Natural killer cell treated with Interleukin-12 subunit alpha and Interleukin-12 subunit beta and Interleukin-15 and Interleukin-18, amount 100 ng/mL, for 72 hours (primary cell): Measurements from ENCODE around the gene FBXW4. TPM values are rescaled to one million over a fixed set of nuclear protein-coding genes. Genes with fewer than 3 reads are reported as not detected.
"Not testable (repeated sequence)": the region's sequence is repeated elsewhere in the genome, so short reads cannot be mapped to it uniquely, and the experiment has no call there.

ENCODE experiments used
- ATAC-seq, 2 donors: fragments of 150-1000 bp; cut with Tn5 transposase in 1 of 2; sonication (Bioruptor Pico), chemical (Tn5 transposase) in 1 of 2; 2 replicates each; pipeline ENCODE4 v1.10.0; 2021
- DNase-seq: peaks from one replicate; pipeline ENCODE4 v3.0.0; 2022; ENCODE audit warnings: low spot score
- H3K27ac Mint-ChIP-seq, 2 donors: 1 replicate in 1 of 2; 2 replicates in 1 of 2; pipeline ENCODE4 v1.8.0; 2022; ENCODE audit warnings: mixed read lengths in 2 of 2, mild to moderate bottlenecking in 1 of 2, moderate library complexity in 1 of 2
- H3K27me3 Mint-ChIP-seq, 2 donors: 1 replicate in 1 of 2; 2 replicates in 1 of 2; pipeline ENCODE4 v1.8.0; 2022; ENCODE audit warnings: mixed read lengths in 2 of 2
- H3K36me3 Mint-ChIP-seq: one replicate; pipeline ENCODE4 v1.8.0; 2022; ENCODE audit warnings: mixed read lengths
- H3K4me1 Mint-ChIP-seq, 2 donors: 1 replicate in 1 of 2; 2 replicates in 1 of 2; pipeline ENCODE4 v1.8.0; 2022; ENCODE audit warnings: low read depth in 2 of 2, mixed read lengths in 2 of 2, mild to moderate bottlenecking in 1 of 2
- H3K4me3 Mint-ChIP-seq: one replicate; pipeline ENCODE4 v1.8.0; 2022; ENCODE audit warnings: mixed read lengths
- H3K9me3 Mint-ChIP-seq: 2 replicates; pipeline ENCODE4 v1.8.0; 2022; ENCODE audit warnings: mixed read lengths
- total RNA-seq, 2 donors: library from RNA; stranded (reverse); gene quantifications; one replicate each; pipeline ENCODE4 v1.2.3, GENCODE V29; 2022

The FBXW4 gene
- total RNA-seq, 2 donors from 2014 or later: 45.5 to 52.3 TPM

GRCh38 chr10:101614663-101615524 lies 80.1 kb downstream of the FBXW4 start:
- no peaks in the 10 kb centered on the region for H3K9me3 Mint-ChIP-seq
- no peak overlapping the region for H3K4me3 Mint-ChIP-seq
- no peaks in the 10 kb centered on the region for H3K27me3 Mint-ChIP-seq
- no peak for DNase-seq
- ATAC-seq: no peak
- no peak overlapping the region for H3K27ac Mint-ChIP-seq
- peaks cover 17 to 24% of the 10 kb centered on the region in 2 donors for H3K4me1 Mint-ChIP-seq
- no peaks in the 10 kb centered on the region for H3K36me3 Mint-ChIP-seq

- no peak overlapping the region for H3K4me3 Mint-ChIP-seq
- no peaks in the 10 kb centered on the region for H3K9me3 Mint-ChIP-seq
- H3K4me1 Mint-ChIP-seq: peaks cover 17 to 24% of the 10 kb centered on the region in 2 donors
- ATAC-seq (no peak), DNase-seq (no peak)
- H3K27ac Mint-ChIP-seq: no peak overlapping the region
- H3K27me3 Mint-ChIP-seq: no peaks in the 10 kb centered on the region
- H3K36me3 Mint-ChIP-seq: no peaks in the 10 kb centered on the region
These were observed 81.3 kb downstream of the FBXW4 start for GRCh38 chr10:101613646-101614045.

DNA sequence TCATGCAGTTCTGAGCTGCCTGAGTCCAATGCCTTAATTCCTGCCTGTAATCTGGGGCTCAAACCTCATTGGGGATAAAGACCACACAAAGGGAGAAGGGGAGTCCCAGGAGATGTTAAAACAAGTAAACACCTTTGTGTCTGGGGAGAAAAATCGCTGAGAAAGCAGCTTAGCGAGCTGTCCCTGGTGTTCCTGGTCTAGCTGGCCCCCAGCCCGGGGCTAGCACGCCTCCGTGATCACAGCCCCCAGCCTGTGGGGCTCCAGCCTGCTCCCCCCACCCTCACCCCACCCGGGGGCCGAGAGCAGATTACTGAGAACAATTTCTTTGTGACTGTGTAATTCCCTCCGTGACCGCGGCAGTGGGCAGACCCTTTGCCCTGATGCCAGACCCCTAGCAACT lies 82.1 kb downstream of the FBXW4 start:
- ATAC-seq (no peak), DNase-seq (no peak)
- no peaks in the 10 kb centered on the region for H3K9me3 Mint-ChIP-seq
- H3K27me3 Mint-ChIP-seq: no peaks in the 10 kb centered on the region
- peaks cover 14 to 19% of the 10 kb centered on the region in 2 donors for H3K4me1 Mint-ChIP-seq
- no peaks in the 10 kb centered on the region for H3K36me3 Mint-ChIP-seq
- H3K27ac Mint-ChIP-seq: no peak overlapping the region
- H3K4me3 Mint-ChIP-seq: no peak overlapping the region

DNA sequence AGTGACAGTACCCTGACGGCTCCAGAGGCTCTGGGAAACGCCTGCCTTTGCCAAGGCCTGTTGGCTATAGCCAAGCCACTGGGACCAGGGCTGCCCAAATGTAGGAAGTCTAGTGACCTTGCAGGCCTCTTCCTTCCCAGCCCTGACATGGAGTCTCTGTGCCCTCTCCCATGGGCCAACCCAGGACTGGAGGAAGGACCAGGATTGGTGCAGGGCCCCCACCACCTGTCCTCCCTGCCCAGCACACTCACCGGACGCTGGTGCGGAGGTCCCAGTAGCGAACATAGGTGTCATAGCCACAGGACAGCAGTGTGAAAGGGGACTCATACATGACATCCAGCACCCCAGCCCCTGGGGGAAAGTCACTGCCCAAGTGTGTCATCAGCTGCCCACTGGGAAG lies 82.9 kb downstream of the FBXW4 start:
- Mint-ChIP-seq H3K27me3 (no peaks in the 10 kb centered on the region), H3K36me3 (no peaks in the 10 kb centered on the region), H3K27ac (peak overlapping the region; percentile 41 to 76), H3K4me3 (no peak overlapping the region), H3K4me1 (peaks cover 8 to 14% of the 10 kb centered on the region in 2 donors), H3K9me3 (no peaks in the 10 kb centered on the region)
- ATAC-seq (no peak), DNase-seq (no peak)

- Mint-ChIP-seq H3K27me3 (no peaks in the 10 kb centered on the region), H3K4me1 (peaks cover 8 to 12% of the 10 kb centered on the region in 2 donors), H3K9me3 (no peaks in the 10 kb centered on the region), H3K27ac (peak overlapping the region; percentile 41 to 76), H3K36me3 (no peaks in the 10 kb centered on the region), H3K4me3 (no peak overlapping the region)
- DNase-seq: no peak
- peak in 1 of 2 donors; percentile 44 for ATAC-seq
These were observed 83.7 kb downstream of the FBXW4 start for GRCh38 chr10:101611096-101611905.

DNA sequence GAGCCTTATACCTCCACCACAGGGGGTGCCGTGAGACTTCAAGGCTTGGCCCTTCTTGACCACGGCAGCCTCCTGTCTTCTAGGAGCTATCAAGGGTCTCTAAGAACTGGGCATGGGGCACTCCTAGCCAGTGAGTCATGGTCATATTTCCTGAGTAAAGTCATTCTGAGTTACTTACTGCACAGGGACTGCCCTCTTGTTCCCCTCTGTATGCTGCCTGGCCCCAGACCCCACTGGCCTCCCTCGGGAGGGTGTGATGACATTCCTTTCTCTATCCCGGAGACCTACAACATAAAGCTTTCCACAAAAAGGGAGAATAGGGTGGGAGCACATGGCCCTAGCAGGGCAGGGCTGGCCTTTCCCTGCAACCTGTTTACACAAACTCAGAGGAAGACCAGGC lies 85.5 kb downstream of the FBXW4 start:
- Mint-ChIP-seq H3K27ac (peak overlapping the region in 1 of 2 donors; percentile 21), H3K4me1 (peaks cover 8 to 10% of the 10 kb centered on the region in 2 donors), H3K27me3 (no peaks in the 10 kb centered on the region), H3K9me3 (no peaks in the 10 kb centered on the region), H3K4me3 (no peak overlapping the region), H3K36me3 (no peaks in the 10 kb centered on the region)
- no peak for DNase-seq
- ATAC-seq: no peak

DNA sequence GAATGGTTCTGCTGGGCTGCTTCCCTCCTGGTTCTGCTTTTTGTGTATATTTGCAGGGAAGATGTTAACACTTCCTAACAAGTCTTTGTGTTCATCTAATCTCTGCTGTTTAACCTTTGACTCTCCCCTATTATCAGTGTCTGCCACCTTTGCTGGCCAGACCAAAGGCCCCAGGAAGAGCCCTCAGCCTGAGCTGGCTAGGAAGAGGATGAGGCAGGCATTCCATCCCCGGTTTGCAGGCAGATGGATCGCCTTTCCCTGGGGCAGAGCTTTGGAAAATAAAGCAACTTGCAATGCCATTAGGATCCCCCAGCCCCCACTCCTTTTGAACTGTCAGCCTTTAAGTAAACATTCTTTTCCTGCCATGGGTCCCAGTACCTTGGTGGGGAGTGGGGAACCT lies 87.8 kb downstream of the FBXW4 start:
- no peak overlapping the region for H3K4me3 Mint-ChIP-seq

DNA sequence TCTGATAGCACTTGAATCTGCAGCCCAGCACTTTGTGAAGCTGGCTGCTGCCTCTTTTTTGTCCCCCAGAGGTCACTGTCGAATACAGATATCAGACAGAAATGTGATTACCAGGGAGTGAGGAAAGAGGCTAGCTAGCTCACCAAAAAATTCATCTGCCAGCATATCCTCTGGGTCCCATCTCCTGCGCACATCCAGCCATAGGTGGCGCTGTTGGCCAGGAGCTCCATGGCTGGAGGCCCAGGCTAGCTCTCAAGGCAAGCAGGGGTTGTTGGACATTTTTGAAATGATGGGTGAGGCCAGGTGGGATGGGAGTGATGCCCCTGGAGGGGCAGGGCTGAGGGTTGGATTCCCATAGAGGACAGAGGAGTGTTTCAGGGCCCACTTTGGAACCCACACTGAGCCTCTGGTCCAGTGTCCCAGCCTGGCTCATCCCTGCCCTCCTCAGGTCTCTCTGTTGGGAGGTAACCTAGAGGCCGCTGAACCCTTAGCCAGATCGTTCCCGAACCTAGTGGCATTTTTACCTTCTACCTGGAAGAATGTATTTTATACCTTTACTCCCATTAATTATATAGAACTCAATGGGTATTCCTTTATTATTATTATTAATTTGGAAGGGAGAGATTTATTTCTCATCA lies 92.1 kb downstream of the FBXW4 start:
- Mint-ChIP-seq H3K27ac (no peak overlapping the region), H3K4me3 (no peak overlapping the region), H3K36me3 (no peaks in the 10 kb centered on the region), H3K9me3 (no peaks in the 10 kb centered on the region), H3K27me3 (no peaks in the 10 kb centered on the region), H3K4me1 (no peaks in the 10 kb centered on the region)
- ATAC-seq (peak; percentile 74 to 82), DNase-seq (no peak)

More for the DNA sequence above, 87.8 kb downstream of the FBXW4 start:
- Mint-ChIP-seq H3K27ac (no peak overlapping the region), H3K4me1 (peaks cover 8 to 9% of the 10 kb centered on the region in 2 donors), H3K9me3 (no peaks in the 10 kb centered on the region), H3K27me3 (no peaks in the 10 kb centered on the region), H3K36me3 (no peaks in the 10 kb centered on the region)
- ATAC-seq (no peak), DNase-seq (no peak)

DNA sequence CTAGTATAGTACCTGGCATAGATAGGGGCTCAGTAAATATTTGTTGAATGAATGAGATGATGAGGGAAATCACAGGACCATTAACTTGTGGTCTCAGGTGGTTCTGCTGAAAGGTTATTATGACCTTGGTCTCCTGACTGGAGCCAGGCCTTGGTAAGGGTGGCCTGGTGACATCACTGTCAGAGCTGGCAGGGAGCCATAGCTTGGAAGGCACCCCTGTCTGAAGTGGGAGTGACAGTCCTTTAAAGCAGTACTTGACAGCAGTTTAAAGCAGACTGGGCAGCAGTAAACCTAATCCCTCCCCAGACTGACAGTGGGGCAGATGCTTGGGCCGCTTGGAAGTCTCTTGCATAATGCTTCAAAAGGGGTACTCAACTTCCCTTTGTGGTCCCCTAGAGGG lies 93.4 kb downstream of the FBXW4 start:
- ATAC-seq: no peak
- Mint-ChIP-seq H3K4me1 (no peaks in the 10 kb centered on the region), H3K4me3 (no peak overlapping the region), H3K36me3 (no peaks in the 10 kb centered on the region), H3K27ac (no peak overlapping the region), H3K27me3 (no peaks in the 10 kb centered on the region), H3K9me3 (no peaks in the 10 kb centered on the region)
- DNase-seq: no peak

GRCh38 chr10:101597091-101597900 lies 97.7 kb downstream of the FBXW4 start:
- Mint-ChIP-seq H3K9me3 (no peaks in the 10 kb centered on the region), H3K36me3 (no peaks in the 10 kb centered on the region), H3K4me3 (no peak overlapping the region), H3K4me1 (no peaks in the 10 kb centered on the region), H3K27me3 (no peaks in the 10 kb centered on the region), H3K27ac (no peak overlapping the region)
- no peak for ATAC-seq
- DNase-seq: no peak

GRCh38 chr10:101595591-101596433 lies 99.2 kb downstream of the FBXW4 start:
- H3K36me3 Mint-ChIP-seq: no peaks in the 10 kb centered on the region
- no peaks in the 10 kb centered on the region for H3K9me3 Mint-ChIP-seq
- no peaks in the 10 kb centered on the region for H3K4me1 Mint-ChIP-seq
- no peak overlapping the region for H3K27ac Mint-ChIP-seq
- no peak overlapping the region for H3K4me3 Mint-ChIP-seq
- no peaks in the 10 kb centered on the region for H3K27me3 Mint-ChIP-seq
- ATAC-seq: no peak
- DNase-seq: no peak

GRCh38 chr10:101593331-101593730 lies 101.6 kb downstream of the FBXW4 start:
- not testable (repeated sequence) for DNase-seq, H3K4me3 Mint-ChIP-seq, H3K9me3 Mint-ChIP-seq, H3K27ac Mint-ChIP-seq, H3K4me1 Mint-ChIP-seq, H3K27me3 Mint-ChIP-seq, H3K36me3 Mint-ChIP-seq, ATAC-seq
